Neural cell (in vitro differentiated cells): ENCODE measurements around the gene MGLL.

ENCODE experiments used
- CTCF ChIP-seq: fragments of 450-650 bp; IDR thresholded peaks from 2 replicates; pipeline ENCODE4 v1.5.1; 2014; ENCODE audit warnings: antibody characterized with exemption, mild to moderate bottlenecking, moderate library complexity; ENCODE audit not compliant: poor library complexity, severe bottlenecking
- EZH2 ChIP-seq: fragments of 200-600, 300-800 bp; shearing (Covaris generic), sonication (generic); IDR thresholded peaks from 2 replicates; pipeline ENCODE4 v1.6.1; 2014; ENCODE audit warnings: antibody characterized with exemption, low read length, borderline replicate concordance, mild to moderate bottlenecking; ENCODE audit not compliant: insufficient read depth, poor library complexity, severe bottlenecking
- MXI1 ChIP-seq: fragments of 450-650 bp; conservative IDR thresholded peaks from 2 replicates; pipeline ENCODE4 v1.6.1; 2014; ENCODE audit warnings: antibody characterized with exemption, mild to moderate bottlenecking; ENCODE audit not compliant: poor library complexity, severe bottlenecking
- POLR2AphosphoS5 ChIP-seq: IDR thresholded peaks from 2 replicates; pipeline ENCODE4 v1.6.1; 2012
- RAD21 ChIP-seq: fragments of 450-650 bp; conservative IDR thresholded peaks from 2 replicates; pipeline ENCODE4 v1.6.1; 2014; ENCODE audit warnings: antibody characterized with exemption, mild to moderate bottlenecking, moderate library complexity
- REST ChIP-seq: IDR thresholded peaks from 2 replicates; pipeline ENCODE4 v1.6.1; 2012; ENCODE audit warnings: borderline replicate concordance
- SMC3 ChIP-seq: fragments of 450-650 bp; conservative IDR thresholded peaks from 2 replicates; pipeline ENCODE4 v1.6.1; 2014; ENCODE audit warnings: antibody characterized with exemption, mild to moderate bottlenecking, moderate library complexity; ENCODE audit not compliant: poor library complexity

GRCh38 chr3:127745656-127746399, 76.5 kb downstream of the MGLL start:
- no peak for TF ChIP-seq EZH2
- no peak for TF ChIP-seq RAD21
- no peak for TF ChIP-seq SMC3
- no peak for TF ChIP-seq CTCF
- TF ChIP-seq REST: no peak
- TF ChIP-seq POLR2AphosphoS5: no peak
- no peak for TF ChIP-seq MXI1
